HepG2 (cell line): Measurements from ENCODE around the gene CDK2AP2. TPM values are rescaled to one million over a fixed set of nuclear protein-coding genes. Genes with fewer than 3 reads are reported as not detected.
A peak's percentile ranks its signal among the peaks of the same experiment; 100 is the strongest.

ENCODE experiments used
- CSRNP2 ChIP-seq: sonication (generic); formaldehyde crosslinking; conservative IDR thresholded peaks from 2 replicates; pipeline ENCODE4 v1.8.0; 2022; ENCODE audit warnings: low read depth, missing genetic modification reagents
- HINFP ChIP-seq: sonication (generic); formaldehyde crosslinking; IDR thresholded peaks from 2 replicates; pipeline ENCODE4 v1.4.0; 2020; ENCODE audit warnings: low read depth, mild to moderate bottlenecking, missing genetic modification reagents
- HMGXB3 ChIP-seq: sonication (generic); formaldehyde crosslinking; IDR thresholded peaks from 2 replicates; pipeline ENCODE4 v1.4.0; 2020; ENCODE audit warnings: missing genetic modification reagents, borderline replicate concordance
- KLF12 ChIP-seq: sonication (generic); formaldehyde crosslinking; IDR thresholded peaks from 2 replicates; pipeline ENCODE4 v1.4.0; 2020; ENCODE audit warnings: missing genetic modification reagents, borderline replicate concordance
- MEIS1 ChIP-seq: sonication (generic); formaldehyde crosslinking; IDR thresholded peaks from 2 replicates; pipeline ENCODE4 v1.9.0; 2021; ENCODE audit warnings: mild to moderate bottlenecking, missing genetic modification reagents, moderate library complexity, borderline replicate concordance
- PATZ1 ChIP-seq: sonication (generic); formaldehyde crosslinking; IDR thresholded peaks from 2 replicates; pipeline ENCODE4 v1.4.0; 2020; ENCODE audit warnings: missing genetic modification reagents
- RFX5 ChIP-seq: IDR thresholded peaks from 2 replicates; pipeline ENCODE4 v1.6.1; 2011; ENCODE audit warnings: low read depth, low read length, improper control_type of control experiment
- RORA ChIP-seq: sonication (generic); formaldehyde crosslinking; IDR thresholded peaks from 2 replicates; pipeline ENCODE4 v1.5.0; 2020; ENCODE audit warnings: mild to moderate bottlenecking, missing genetic modification reagents, moderate library complexity
- ZFP91 ChIP-seq: sonication (generic); formaldehyde crosslinking; IDR thresholded peaks from 2 replicates; pipeline ENCODE4 v1.9.0; 2022; ENCODE audit warnings: missing genetic modification reagents, mild to moderate bottlenecking, borderline replicate concordance
- ZNF180 ChIP-seq: sonication (generic); formaldehyde crosslinking; IDR thresholded peaks from 2 replicates; pipeline ENCODE4 v1.4.0; 2020; ENCODE audit warnings: low read depth, missing genetic modification reagents, borderline replicate concordance
- ZNF230 ChIP-seq: sonication (generic); formaldehyde crosslinking; IDR thresholded peaks from 2 replicates; pipeline ENCODE4 v1.4.0; 2020; ENCODE audit warnings: mild to moderate bottlenecking, missing genetic modification reagents
- ZNF562 ChIP-seq: sonication (generic); formaldehyde crosslinking; IDR thresholded peaks from 2 replicates; pipeline ENCODE4 v1.8.0; 2022; ENCODE audit warnings: missing genetic modification reagents, borderline replicate concordance
- ZNF629 ChIP-seq: sonication (generic); formaldehyde crosslinking; conservative IDR thresholded peaks from 2 replicates; pipeline ENCODE4 v1.5.0; 2020; ENCODE audit warnings: missing genetic modification reagents
- ZNF674 ChIP-seq: sonication (generic); formaldehyde crosslinking; IDR thresholded peaks from 2 replicates; pipeline ENCODE4 v1.5.0; 2020; ENCODE audit warnings: low read depth, mild to moderate bottlenecking, missing genetic modification reagents
- ZNF850 ChIP-seq: sonication (generic); formaldehyde crosslinking; conservative IDR thresholded peaks from 2 replicates; pipeline ENCODE4 v1.9.0; 2021; ENCODE audit warnings: mild to moderate bottlenecking, missing genetic modification reagents
- ZNF891 ChIP-seq: sonication (generic); formaldehyde crosslinking; IDR thresholded peaks from 2 replicates; pipeline ENCODE4 v1.5.0; 2020; ENCODE audit warnings: mild to moderate bottlenecking, missing genetic modification reagents
- ZSCAN25 ChIP-seq: sonication (generic); formaldehyde crosslinking; IDR thresholded peaks from 2 replicates; pipeline ENCODE4 v1.8.0; 2022; ENCODE audit warnings: mild to moderate bottlenecking, missing genetic modification reagents
- polyA plus RNA-seq, 8 experiments: library from polyadenylated mRNA; depleted of rRNA in 3 of 8; stranded (reverse) in 7 of 8; unstranded in 1 of 8; fragments of >200 nt; fragmentation: Illumina TruSeq in 4 of 8; extraction: Trizol in 4 of 8; gene quantifications; 2 replicates each; pipeline versions ENCODE4 v1.2.1 to v1.2.3, GENCODE V29; 2011 to 2016; ENCODE audit warnings: low read depth in 4 of 8, missing spikeins in 1 of 8, mixed read lengths in 1 of 8; ENCODE audit not compliant: insufficient read depth in 1 of 8
- total RNA-seq, 5 experiments: library from RNA; depleted of rRNA; stranded (reverse); fragments of >200 nt; fragmentation: Illumina TruSeq; extraction: Trizol; gene quantifications; 2 replicates each; pipeline ENCODE4 v1.2.3, GENCODE V29; 2016; ENCODE audit warnings: low read depth in 1 of 5

The CDK2AP2 gene
- total and polyA plus RNA-seq, 2 of the 13 experiments (the other 11 are each of a cell fraction or from before 2014, with no cell fraction given) = 15.0 to 23.2 TPM

- TF ChIP-seq ZNF674 (CRISPR knock-in tag) = no peak
- peak; percentile 74; the same call in 1 of the 2 replicates for TF ChIP-seq KLF12
- TF ChIP-seq PATZ1 (CRISPR knock-in tag) = peak; percentile 78
- no peak for TF ChIP-seq ZNF562 (CRISPR knock-in tag)
- peak; percentile 58; the same call in 1 of the 2 replicates for TF ChIP-seq ZFP91 (CRISPR knock-in tag)
- TF ChIP-seq ZNF180 (CRISPR knock-in tag) = no peak
- TF ChIP-seq ZNF850 (CRISPR knock-in tag) = 0 out of 2 replicates have a peak, but pooled peaks have one; percentile 81
- no peak; the same call in 1 of the 2 replicates for TF ChIP-seq ZNF230 (CRISPR knock-in tag)
- no peak for TF ChIP-seq HMGXB3 (CRISPR knock-in tag)
- TF ChIP-seq RFX5 = no peak
- no peak for TF ChIP-seq RORA (CRISPR knock-in tag)
- no peak for TF ChIP-seq ZNF891 (CRISPR knock-in tag)
- TF ChIP-seq ZNF629 = peak; percentile 25; the same call in 1 of the 2 replicates
- no peak for TF ChIP-seq CSRNP2
- TF ChIP-seq HINFP (CRISPR knock-in tag) = no peak; the same call in 1 of the 2 replicates
- TF ChIP-seq MEIS1 (CRISPR knock-in tag) = peak; percentile 78; the same call in 1 of the 2 replicates
- TF ChIP-seq ZSCAN25 (CRISPR knock-in tag) = 0 out of 2 replicates have a peak, but pooled peaks have one; percentile 31
Measured at GRCh38 chr11:67468759-67469507, 39.0 kb downstream of the CDK2AP2 start, which contains the start of gene TMEM134 (continued).
